T-cell (primary cell): ENCODE data around the gene PRPF8. TPM values are rescaled to one million over a fixed set of nuclear protein-coding genes. Genes with fewer than 3 reads are reported as not detected.
A peak's percentile ranks its signal among the peaks of the same experiment; 100 is the strongest.
"Not testable (repeated sequence)": the region's sequence is repeated elsewhere in the genome, so short reads cannot be mapped to it uniquely, and the experiment has no call there.

ENCODE experiments used
- ATAC-seq, 4 experiments: fragments of 200-7000 bp in 3 of 4; fragments of 150-1000 bp in 1 of 4; cut with Tn5 transposase; replicated peaks in 1 of 4; 1 replicate in 3 of 4; 2 replicates in 1 of 4; pipeline ENCODE4 v1.10.0; 2021; ENCODE audit warnings: moderate library complexity in 3 of 4, mild to moderate bottlenecking in 2 of 4, moderate number of reproducible peaks in 1 of 4
- CTCF ChIA-PET, 2 donors: fragments of 300-600 bp; sonication (Branson Sonifier 250); formaldehyde crosslinking; loops; one replicate each; lab custom pipeline; 2022; ENCODE audit warnings: antibody characterized with exemption in 2 of 2; lab: Charles Lee
- POLR2A ChIA-PET, 2 donors: fragments of 300-600 bp; sonication (Branson Sonifier 250); formaldehyde crosslinking; loops; one replicate each; lab custom pipeline; 2022; ENCODE audit warnings: antibody characterized with exemption in 2 of 2; lab: Charles Lee
- DNase-seq, 35 experiments: peaks; one replicate each; pipeline versions ENCODE4 v3.0.0 to v3.0.0-alpha.2; 2013 to 2023
- H3K27ac ChIP-seq: one replicate; pipeline ENCODE4 v1.5.1; 2013; ENCODE audit warnings: low read length
- H3K27me3 ChIP-seq, 2 experiments: replicated peaks in 1 of 2; 1 replicate in 1 of 2; 2 replicates in 1 of 2; pipeline versions ENCODE4 v1.6.1 to v1.7.0; 2013; ENCODE audit warnings: low read length in 1 of 2, mixed read lengths in 1 of 2; ENCODE audit not compliant: control insufficient read depth in 2 of 2, insufficient read depth in 2 of 2; ENCODE audit errors: extremely low read depth in 1 of 2
- H3K36me3 ChIP-seq, 2 donors: 1 replicate in 1 of 2; 2 replicates in 1 of 2; pipeline versions ENCODE4 v1.6.1 to v1.7.0; 2013; ENCODE audit warnings: low read length in 1 of 2; ENCODE audit not compliant: control insufficient read depth in 2 of 2, insufficient read depth in 1 of 2; ENCODE audit errors: extremely low read depth in 1 of 2
- H3K4me1 ChIP-seq, 2 experiments: 1 replicate in 1 of 2; 2 replicates in 1 of 2; pipeline versions ENCODE4 v1.6.1 to v1.7.0; 2013; ENCODE audit warnings: low read length in 2 of 2, mixed read lengths in 1 of 2; ENCODE audit not compliant: insufficient read depth in 2 of 2, control insufficient read depth in 1 of 2; ENCODE audit errors: extremely low read depth in 1 of 2
- H3K4me3 ChIP-seq, 2 donors: 1 replicate in 1 of 2; 2 replicates in 1 of 2; pipeline versions ENCODE4 v1.5.1 to v1.7.0; 2013; ENCODE audit warnings: mild to moderate bottlenecking in 2 of 2, low read length in 1 of 2, moderate library complexity in 1 of 2; ENCODE audit not compliant: control insufficient read depth in 1 of 2; ENCODE audit errors: extremely low read depth in 1 of 2
- H3K9me3 ChIP-seq: 2 replicates; pipeline ENCODE4 v1.7.0; 2013
- H3K27ac Mint-ChIP-seq, 2 donors: one replicate each; pipeline ENCODE4 v1.8.0; 2020 to 2021; ENCODE audit warnings: mild to moderate bottlenecking in 2 of 2, mixed read lengths in 2 of 2
- H3K27me3 Mint-ChIP-seq, 2 donors: one replicate each; pipeline ENCODE4 v1.8.0; 2021 to 2022; ENCODE audit warnings: mixed read lengths in 2 of 2
- H3K36me3 Mint-ChIP-seq: one replicate; pipeline ENCODE4 v1.8.0; 2021; ENCODE audit warnings: mixed read lengths
- H3K4me1 Mint-ChIP-seq, 3 donors: one replicate each; pipeline ENCODE4 v1.8.0; 2020 to 2022; ENCODE audit warnings: mixed read lengths in 3 of 3, mild to moderate bottlenecking in 1 of 3
- H3K4me3 Mint-ChIP-seq, 3 donors: one replicate each; pipeline ENCODE4 v1.8.0; 2020 to 2022; ENCODE audit warnings: mild to moderate bottlenecking in 3 of 3, mixed read lengths in 3 of 3, moderate library complexity in 3 of 3
- H3K9me3 Mint-ChIP-seq, 3 donors: one replicate each; pipeline ENCODE4 v1.8.0; 2020 to 2022; ENCODE audit warnings: mixed read lengths in 3 of 3
- WGBS: methylation state at CpG from one replicate; pipeline ENCODE4 v1.1.5; 2013; ENCODE audit warnings: missing lambda C conversion rate; ENCODE audit not compliant: insufficient coverage; 5-methylcytosine and 5-hydroxymethylcytosine counted together
- total RNA-seq, 35 experiments: library from RNA in 6 of 35; stranded (reverse) in 6 of 35; fragments of 120-200 nt in 1 of 35; gene quantifications; one replicate each; pipeline versions ENCODE4 v1.2.1 to v1.2.4 and lab custom pipeline; 2013 to 2026

The PRPF8 gene
- total RNA-seq, 5 donors from 2014 or later (not counting 1 experiment from before 2014, with no cell fraction given): 387 to 543 (median 409) TPM

- ChIA-PET CTCF (no interaction called here), POLR2A (no interaction called here)
- Mint-ChIP-seq H3K9me3 (no peaks in the 10 kb centered on the region), H3K4me1 (peaks cover 19 to 43% (median 25%) of the 10 kb centered on the region in 3 donors), H3K27me3 (peaks cover 0 to 18% of the 10 kb centered on the region in 2 donors), H3K36me3 (peaks cover 10% of the 10 kb centered on the region), H3K4me3 (peak overlapping the region; percentile 64 to 77 (median 68)), H3K27ac (peak overlapping the region; percentile 66 to 67)
- Histone ChIP-seq H3K9me3 (no peaks in the 10 kb centered on the region), H3K4me1 (peaks cover 14 to 59% of the 10 kb centered on the region in 2 experiments), H3K27ac (peak overlapping the region; percentile 23), H3K27me3 (peaks cover 4 to 61% of the 10 kb centered on the region in 2 experiments), H3K36me3 (peaks cover 0 to 12% of the 10 kb centered on the region in 2 donors), H3K4me3 (peak overlapping the region; percentile 53 to 67)
- ATAC-seq: peak in 1 of 4 experiments; percentile 17
- peak in 2 of 35 experiments; percentile 28 to 38 for DNase-seq
- 33% methylated on average over 3 of the region's 14 CpGs for WGBS
These were observed 26.3 kb upstream of the PRPF8 start for GRCh38 chr17:1710807-1711553.

GRCh38 chr17:1709971-1710806 is 25.5 kb upstream of the PRPF8 start, which contains the start of gene TLCD2:
TSS of gene TLCD2 (minus strand) at chr17:1710377. CDS start at chr17:1710242, 135 bp downstream.
- H3K9me3 ChIP-seq: no peaks in the 10 kb centered on the region
- CTCF ChIA-PET: no interaction called here
- H3K27me3 ChIP-seq: peaks cover 4 to 57% of the 10 kb centered on the region in 2 experiments
- ATAC-seq (peak in 3 of 4 experiments; percentile 39 to 46 (median 39)), DNase-seq (peak in 1 of 35 experiments; percentile 14)
- H3K36me3 Mint-ChIP-seq: peaks cover 10% of the 10 kb centered on the region
- H3K27ac ChIP-seq: peak within 1 kb of the TSS; percentile 23
- H3K4me3 Mint-ChIP-seq: peak within 1 kb of the TSS; percentile 64 to 77 (median 68)
- WGBS: 1% methylated on average over 74 of the region's 83 CpGs
- H3K4me1 ChIP-seq: peaks cover 14 to 54% of the 10 kb centered on the region in 2 experiments
- H3K4me1 Mint-ChIP-seq: peaks cover 18 to 42% (median 22%) of the 10 kb centered on the region in 3 donors
- H3K9me3 Mint-ChIP-seq: no peaks in the 10 kb centered on the region
- peaks cover 0 to 12% of the 10 kb centered on the region in 2 donors for H3K36me3 ChIP-seq
- POLR2A ChIA-PET: no interaction called here
- peak within 1 kb of the TSS; percentile 66 to 67 for H3K27ac Mint-ChIP-seq
- H3K27me3 Mint-ChIP-seq: peaks cover 4 to 21% of the 10 kb centered on the region in 2 donors
- H3K4me3 ChIP-seq: peak within 1 kb of the TSS; percentile 53 to 67

- peaks cover 8 to 23% of the 10 kb centered on the region in 2 donors for H3K27me3 Mint-ChIP-seq
- DNase-seq (no peak), ATAC-seq (peak in 1 of 4 experiments; percentile 15)
- Histone ChIP-seq H3K9me3 (no peaks in the 10 kb centered on the region), H3K27ac (no peak overlapping the region), H3K4me3 (peak overlapping the region in 1 of 2 donors; percentile 53), H3K4me1 (peaks cover 14 to 47% of the 10 kb centered on the region in 2 experiments), H3K27me3 (peaks cover 4 to 50% of the 10 kb centered on the region in 2 experiments), H3K36me3 (peaks cover 0 to 12% of the 10 kb centered on the region in 2 donors)
- CTCF ChIA-PET: no interaction called here
- POLR2A ChIA-PET: no interaction called here
- peaks cover 17 to 39% (median 19%) of the 10 kb centered on the region in 3 donors for H3K4me1 Mint-ChIP-seq
- H3K4me3 Mint-ChIP-seq: peak overlapping the region; percentile 31 to 77 (median 44)
- H3K36me3 Mint-ChIP-seq: peaks cover 10% of the 10 kb centered on the region
- no CpG with 5 or more reads among the region's 16 CpGs for WGBS
- H3K9me3 Mint-ChIP-seq: no peaks in the 10 kb centered on the region
- no peak overlapping the region for H3K27ac Mint-ChIP-seq
These were observed 24.8 kb upstream of the PRPF8 start for GRCh38 chr17:1709403-1709951.

- H3K36me3 Mint-ChIP-seq, H3K4me3 ChIP-seq, H3K27ac Mint-ChIP-seq, CTCF ChIA-PET, H3K9me3 Mint-ChIP-seq, ATAC-seq, H3K27ac ChIP-seq, H3K9me3 ChIP-seq, DNase-seq: not testable (repeated sequence)
- WGBS: 93% methylated on average over 4 of the region's 10 CpGs
- H3K36me3 ChIP-seq: peaks cover 0 to 12% of the 10 kb centered on the region in 2 donors
- Mint-ChIP-seq H3K4me3 (peak overlapping the region; percentile 31 to 77 (median 44)), H3K27me3 (peaks cover 8 to 21% of the 10 kb centered on the region in 2 donors), H3K4me1 (peaks cover 12 to 35% (median 17%) of the 10 kb centered on the region in 3 donors)
- peaks cover 14 to 41% of the 10 kb centered on the region in 2 experiments for H3K4me1 ChIP-seq
- peaks cover 4 to 44% of the 10 kb centered on the region in 2 experiments for H3K27me3 ChIP-seq
- POLR2A ChIA-PET: interaction anchor here in 1 of 2 donors (0.6 kb wide), 1 partner anchor 42 kb away, joined by 3 read pairs; no protein-coding TSS in a partner anchor
These were observed 24.2 kb upstream of the PRPF8 start for GRCh38 chr17:1708791-1709346.

- ChIA-PET POLR2A (interaction anchor here in 1 of 2 donors (0.6 to 0.7 kb wide), 3 partner anchors 9 to 163 kb away, joined by 3 to 5 read pairs (median 5); no protein-coding TSS in a partner anchor), CTCF (no interaction called here)
- DNase-seq: peak in 9 of 35 experiments; percentile 24 to 69 (median 44)
- H3K27ac Mint-ChIP-seq: peak overlapping the region; percentile 60 to 63
- H3K4me3 Mint-ChIP-seq: no peak overlapping the region
- H3K36me3 ChIP-seq: no peaks in the 10 kb centered on the region
- H3K36me3 Mint-ChIP-seq: peaks cover 2% of the 10 kb centered on the region
- peaks cover 14 to 40% of the 10 kb centered on the region in 2 experiments for H3K4me1 ChIP-seq
- no peaks in the 10 kb centered on the region for H3K9me3 ChIP-seq
- H3K9me3 Mint-ChIP-seq: no peaks in the 10 kb centered on the region
- no peak overlapping the region for H3K4me3 ChIP-seq
- ATAC-seq: peak in 3 of 4 experiments; percentile 51 to 59 (median 58)
- H3K27ac ChIP-seq: peak overlapping the region; percentile 51
- peaks cover 8 to 24% of the 10 kb centered on the region in 2 donors for H3K27me3 Mint-ChIP-seq
- 88% methylated on average over 4 of the region's 5 CpGs for WGBS
- peaks cover 4 to 38% of the 10 kb centered on the region in 2 experiments for H3K27me3 ChIP-seq
- peaks cover 12 to 30% (median 17%) of the 10 kb centered on the region in 3 donors for H3K4me1 Mint-ChIP-seq
These were observed 22.4 kb upstream of the PRPF8 start for GRCh38 chr17:1707107-1707506.
